A673 (cell line): ENCODE measurements around the gene SCNN1G. TPM values are rescaled to one million over a fixed set of nuclear protein-coding genes. Genes with fewer than 3 reads are reported as not detected.

Experiments
- BruUV-seq: library from RNA; stranded (reverse); fragments of 400-500 nt; replicated peaks from 2 replicates; lab custom pipeline; 2021; lab: Mats Ljungman, UMichigan
- CTCF ChIA-PET: fragments of 300-600 bp; sonication (Branson Sonifier 250); formaldehyde crosslinking; loops from one replicate; lab custom pipeline; 2022; ENCODE audit warnings: antibody characterized with exemption; lab: Charles Lee
- POLR2A ChIA-PET: fragments of 300-600 bp; sonication (Branson Sonifier 250); formaldehyde crosslinking; loops from one replicate; lab custom pipeline; 2022; ENCODE audit warnings: antibody characterized with exemption; ENCODE audit not compliant: low non-redundant PET; lab: Charles Lee
- DNase-seq: peaks from one replicate; pipeline ENCODE4 v3.0.0-alpha.2; 2015; ENCODE audit warnings: low spot score
- H3K27ac ChIP-seq: fragments of 200-600 bp; sonication (generic); 2 replicates; pipeline ENCODE4 v1.5.1; 2016; ENCODE audit warnings: mixed run types, low read depth, mild to moderate bottlenecking, mixed read lengths, antibody characterized with exemption, low read length; ENCODE audit not compliant: poor library complexity, severe bottlenecking
- H3K27me3 ChIP-seq: fragments of 200-600 bp; sonication (generic); replicated peaks from 2 replicates; pipeline ENCODE4 v1.6.1; 2017; ENCODE audit warnings: mixed run types, low read depth, mild to moderate bottlenecking, mixed read lengths, antibody characterized with exemption, low read length; ENCODE audit not compliant: insufficient read depth, poor library complexity
- H3K36me3 ChIP-seq: fragments of 200-600 bp; sonication (generic); 2 replicates; pipeline ENCODE4 v1.6.1; 2016; ENCODE audit warnings: mixed run types, mild to moderate bottlenecking, mixed read lengths, antibody characterized with exemption, low read length; ENCODE audit not compliant: insufficient read depth, poor library complexity, severe bottlenecking
- H3K4me1 ChIP-seq: fragments of 200-600 bp; sonication (generic); 2 replicates; pipeline ENCODE4 v1.6.1; 2017; ENCODE audit warnings: mixed run types, mild to moderate bottlenecking, mixed read lengths, antibody characterized with exemption, low read length; ENCODE audit not compliant: insufficient read depth, poor library complexity, severe bottlenecking
- H3K4me3 ChIP-seq: fragments of 200-600 bp; sonication (generic); 2 replicates; pipeline ENCODE4 v1.5.1; 2016; ENCODE audit warnings: low read depth, mixed run types, mild to moderate bottlenecking, mixed read lengths, low read length; ENCODE audit not compliant: poor library complexity, severe bottlenecking
- H3K9me3 ChIP-seq: fragments of 200-600 bp; sonication (generic); 2 replicates; pipeline ENCODE4 v1.6.1; 2016; ENCODE audit warnings: mixed run types, low read depth, mild to moderate bottlenecking, mixed read lengths, antibody characterized with exemption, low read length; ENCODE audit not compliant: poor library complexity, severe bottlenecking
- CTCF ChIP-seq: fragments of 300-800, 200-600 bp; sonication (generic); conservative IDR thresholded peaks from 2 replicates; pipeline ENCODE4 v1.5.1; 2017; ENCODE audit warnings: low read depth, mild to moderate bottlenecking, antibody characterized with exemption, low read length, moderate library complexity, mixed read lengths
- EZH2 ChIP-seq: fragments of 200-600 bp; sonication (generic); IDR thresholded peaks from 2 replicates; pipeline ENCODE4 v1.6.1; 2017; ENCODE audit warnings: borderline replicate concordance, low read depth, mild to moderate bottlenecking, mixed read lengths, antibody characterized with exemption, low read length; ENCODE audit not compliant: poor library complexity, severe bottlenecking
- intact Hi-C: fragments of 100-400 bp; cut with micrococcal nuclease; formaldehyde crosslinking; loops from one replicate; pipeline ENCODE4 v1.10.0; 2022; ENCODE audit not compliant: unreplicated experiment
- total RNA-seq: library from RNA; stranded (reverse); gene quantifications from 2 replicates; pipeline ENCODE4 v1.2.3, GENCODE V29; 2021

SCNN1G gene
- total RNA-seq, 1 experiment from 2014 or later = 22.3 TPM

GRCh38 chr16:23236983-23237382 lies 54.4 kb downstream of the SCNN1G start:
- H3K4me3 ChIP-seq = no peak overlapping the region
- intact Hi-C loops = no loop called here
- no TSS peak for BruUV-seq
- POLR2A ChIA-PET = no interaction called here
- no peaks in the 10 kb centered on the region for H3K9me3 ChIP-seq
- H3K4me1 ChIP-seq = no peaks in the 10 kb centered on the region
- CTCF ChIA-PET = no interaction called here
- no peaks in the 10 kb centered on the region for H3K36me3 ChIP-seq
- H3K27me3 ChIP-seq = no peaks in the 10 kb centered on the region
- TF ChIP-seq EZH2 (no peak), CTCF (no peak)
- no peak for DNase-seq
- no peak overlapping the region for H3K27ac ChIP-seq

- no peaks in the 10 kb centered on the region for H3K4me1 ChIP-seq
- no peaks in the 10 kb centered on the region for H3K9me3 ChIP-seq
- DNase-seq = no peak
- BruUV-seq = no TSS peak
- H3K4me3 ChIP-seq = no peak overlapping the region
- H3K36me3 ChIP-seq = no peaks in the 10 kb centered on the region
- ChIA-PET CTCF (no interaction called here), POLR2A (no interaction called here)
- no peaks in the 10 kb centered on the region for H3K27me3 ChIP-seq
- TF ChIP-seq EZH2 (no peak), CTCF (no peak)
- intact Hi-C loops = loop anchor here (10.0 kb wide), 1 partner anchor 56 kb away; the partner anchor contains the start of gene SCNN1G
- no peak overlapping the region for H3K27ac ChIP-seq
Observed at GRCh38 chr16:23240994-23241393, 58.4 kb downstream of the SCNN1G start.

- intact Hi-C loops = loop anchor here (10.0 kb wide), 1 partner anchor 59 kb away; the partner anchor contains the start of gene SCNN1G
- DNase-seq = no peak
- H3K27me3 ChIP-seq = no peaks in the 10 kb centered on the region
- H3K9me3 ChIP-seq = no peaks in the 10 kb centered on the region
- ChIA-PET CTCF (no interaction called here), POLR2A (no interaction called here)
- no peak for TF ChIP-seq CTCF
- TF ChIP-seq EZH2 = no peak
- no TSS peak for BruUV-seq
- H3K4me1 ChIP-seq = no peaks in the 10 kb centered on the region
- no peak overlapping the region for H3K4me3 ChIP-seq
- no peak overlapping the region for H3K27ac ChIP-seq
- H3K36me3 ChIP-seq = no peaks in the 10 kb centered on the region
Observed at GRCh38 chr16:23244122-23244521, 61.6 kb downstream of the SCNN1G start.
